Measurements from ENCODE around the gene UBXN6.

Gene UBXN6

DNA sequence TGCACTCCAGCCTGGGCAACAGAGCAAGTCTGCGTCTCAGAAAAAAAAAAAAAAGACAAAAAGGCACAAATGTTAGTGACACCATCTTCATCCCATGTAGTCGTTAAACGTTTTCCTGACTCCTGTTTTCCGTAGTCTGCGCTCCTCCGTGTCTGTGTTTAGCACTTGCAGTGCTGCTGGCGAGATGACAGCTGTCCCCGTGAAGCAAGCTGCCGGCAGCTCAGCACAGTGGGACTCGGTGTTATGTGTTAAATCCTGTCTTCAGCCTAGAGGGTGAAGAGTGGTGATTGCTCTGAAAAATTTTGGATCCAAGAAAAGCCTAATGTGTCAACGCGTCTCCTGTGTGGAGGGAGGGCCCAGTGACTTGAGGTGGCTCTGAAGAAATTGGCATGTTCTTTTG is 18.4 kb downstream of the UBXN6 start:
- DNase-seq (ENCODE audit: low read depth), result no peak

DNA sequence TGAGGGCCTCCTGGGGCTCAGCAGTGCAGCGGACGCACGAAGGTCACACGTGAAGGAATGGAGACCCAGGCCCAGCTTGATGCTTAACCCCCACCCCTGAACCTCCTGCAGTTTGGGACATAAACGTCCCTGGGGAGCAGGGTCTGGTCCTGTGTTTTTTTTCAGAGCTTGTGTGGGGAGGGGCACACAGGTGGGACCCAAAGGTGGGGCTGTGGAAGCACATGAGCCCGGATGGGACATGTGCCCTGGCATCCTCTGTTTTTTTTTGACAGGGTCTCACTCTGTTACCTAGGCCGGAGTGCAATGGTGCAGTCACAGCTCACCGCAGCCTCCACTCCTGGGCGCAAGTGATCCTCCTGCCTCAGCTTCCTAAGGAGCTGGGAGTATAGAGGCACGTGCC is 20.5 kb downstream of the UBXN6 start:
- no peak for DNase-seq (ENCODE audit: low read depth)

DNA sequence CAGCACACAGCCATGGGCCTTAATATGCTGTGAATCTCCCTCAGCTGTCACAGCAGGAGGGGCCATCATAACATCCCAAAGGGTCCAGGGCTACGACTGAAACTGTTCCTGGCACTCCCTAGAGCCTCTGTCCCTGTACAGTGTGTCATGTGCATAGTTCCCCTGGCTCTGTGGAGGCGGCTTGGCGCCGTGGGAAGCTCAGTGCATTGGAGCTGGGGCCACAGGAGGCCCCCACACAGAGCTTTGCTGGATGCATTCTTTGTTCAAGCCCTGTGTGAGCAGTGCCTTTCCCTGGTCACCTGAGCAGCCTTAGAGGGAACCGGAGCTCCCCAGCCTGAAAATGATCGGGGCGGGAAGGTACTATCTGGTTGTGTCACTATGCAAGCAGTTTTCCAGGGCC is 21.4 kb downstream of the UBXN6 start:
- DNase-seq (ENCODE audit: low read depth), result no peak

- DNase-seq (ENCODE audit: low read depth), result no peak
Measured at GRCh38 chr19:4434391-4434790, 23.2 kb downstream of the UBXN6 start.

DNA sequence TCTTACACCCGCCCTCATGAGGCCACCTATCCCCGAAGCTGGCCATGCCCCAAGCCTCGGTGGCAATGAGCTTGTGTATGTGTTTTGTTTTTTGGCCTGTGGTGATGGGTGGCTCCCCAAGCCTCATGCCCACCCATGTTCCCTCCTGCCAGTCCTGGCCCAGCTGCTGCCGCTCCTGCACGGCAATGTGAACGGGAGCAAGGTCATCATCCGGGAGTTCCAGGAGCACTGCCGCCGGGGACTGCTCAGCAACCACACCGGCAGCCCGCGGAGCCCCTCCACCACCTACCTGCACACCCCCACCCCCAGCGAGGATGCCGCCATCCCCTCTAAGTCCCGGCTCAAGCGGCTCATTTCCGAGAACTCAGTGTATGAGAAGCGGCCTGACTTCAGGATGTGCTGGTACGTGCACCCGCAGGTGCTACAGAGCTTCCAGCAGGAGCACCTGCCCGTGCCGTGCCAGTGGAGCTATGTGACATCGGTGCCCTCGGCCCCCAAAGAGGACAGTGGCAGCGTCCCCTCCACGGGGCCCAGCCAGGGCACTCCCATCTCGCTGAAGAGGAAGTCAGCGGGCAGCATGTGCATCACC is 24.6 kb downstream of the UBXN6 start:
- DNase-seq (ENCODE audit: low read depth), result no peak

DNA sequence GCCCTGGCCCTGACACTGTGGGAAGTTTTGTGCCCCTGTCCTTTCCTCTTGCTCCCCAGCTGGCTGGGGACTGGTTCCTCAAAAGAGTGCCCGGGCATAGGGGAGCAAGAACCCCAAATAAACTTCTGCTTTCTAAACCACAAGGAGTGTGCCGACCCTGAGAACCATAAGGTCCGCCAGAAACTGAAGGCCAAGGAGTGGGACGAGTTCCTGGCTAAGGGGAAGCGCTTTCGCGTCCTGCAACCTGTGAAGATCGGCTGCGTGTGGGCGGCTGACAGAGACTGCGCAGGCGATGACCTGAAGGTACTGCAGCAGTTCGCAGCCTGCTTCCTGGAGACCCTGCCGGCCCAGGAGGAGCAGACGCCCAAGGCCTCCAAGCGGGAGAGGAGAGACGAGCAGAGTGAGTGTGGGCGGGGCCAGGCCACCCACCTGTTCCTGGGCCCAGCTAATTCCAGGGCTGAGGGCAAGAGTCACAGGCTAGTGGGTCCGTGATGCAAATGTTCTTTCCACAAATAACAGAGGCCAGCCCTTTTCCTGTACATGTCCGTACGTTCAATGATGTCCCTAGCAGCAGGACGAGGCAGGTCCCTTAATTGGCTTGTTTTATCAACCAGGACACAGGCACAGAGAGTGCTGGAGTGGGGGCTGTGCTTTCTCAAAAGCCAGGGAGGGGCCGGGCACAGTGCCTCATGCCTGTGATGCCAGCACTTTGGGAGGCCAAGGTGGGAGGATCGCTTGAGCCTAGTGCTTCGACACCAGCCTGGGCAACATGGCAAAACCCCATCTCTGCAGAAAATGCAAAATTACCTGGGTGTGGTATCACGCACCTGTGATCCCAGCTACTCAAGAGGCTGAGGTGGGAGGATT is 25.6 kb downstream of the UBXN6 start:
- DNase-seq (ENCODE audit: low read depth), result no peak

- no peak for DNase-seq (ENCODE audit: low read depth)
Measured at GRCh38 chr19:4431296-4431695, 26.3 kb downstream of the UBXN6 start.

DNA sequence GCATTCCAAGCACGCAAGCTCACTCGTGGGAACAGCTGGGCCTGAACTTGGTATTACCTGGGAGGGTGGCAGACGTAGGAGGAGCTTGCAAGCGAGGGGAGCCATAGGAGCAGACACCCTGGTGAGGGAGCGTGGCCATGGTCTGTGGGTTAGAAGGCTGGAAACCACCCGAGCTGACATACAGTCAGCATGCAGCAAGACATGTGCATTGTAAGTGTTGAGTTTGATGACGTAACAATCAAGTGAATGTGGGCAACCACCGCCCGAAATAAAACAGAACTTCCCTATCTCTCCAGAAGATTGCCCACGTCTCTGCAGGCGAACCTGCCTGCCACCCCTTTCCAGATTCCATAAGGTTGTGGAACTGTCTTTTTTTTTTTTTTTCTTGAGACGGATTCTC is 26.8 kb downstream of the UBXN6 start:
- no peak for DNase-seq (ENCODE audit: low read depth)

DNA sequence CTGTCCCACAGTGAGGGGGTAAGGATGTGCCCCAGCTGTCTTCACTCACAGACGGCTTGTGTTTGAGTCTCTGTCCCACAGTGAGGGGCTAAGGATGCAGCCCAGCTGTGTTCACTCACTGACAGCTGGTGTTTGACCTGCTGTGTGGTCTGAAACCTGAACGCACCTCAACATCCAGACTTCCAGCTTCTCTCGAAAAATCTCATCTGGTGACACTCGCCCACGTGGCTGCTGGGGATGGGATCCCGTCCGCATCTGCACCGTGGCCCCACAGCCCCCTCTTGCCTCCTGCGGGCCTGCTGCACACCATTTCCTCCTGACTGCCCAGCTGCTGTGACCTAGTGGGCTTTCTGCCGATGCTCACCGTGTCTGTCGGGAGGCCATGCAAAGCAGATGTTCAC is 27.8 kb downstream of the UBXN6 start:
- DNase-seq (ENCODE audit: low read depth), result no peak

DNA sequence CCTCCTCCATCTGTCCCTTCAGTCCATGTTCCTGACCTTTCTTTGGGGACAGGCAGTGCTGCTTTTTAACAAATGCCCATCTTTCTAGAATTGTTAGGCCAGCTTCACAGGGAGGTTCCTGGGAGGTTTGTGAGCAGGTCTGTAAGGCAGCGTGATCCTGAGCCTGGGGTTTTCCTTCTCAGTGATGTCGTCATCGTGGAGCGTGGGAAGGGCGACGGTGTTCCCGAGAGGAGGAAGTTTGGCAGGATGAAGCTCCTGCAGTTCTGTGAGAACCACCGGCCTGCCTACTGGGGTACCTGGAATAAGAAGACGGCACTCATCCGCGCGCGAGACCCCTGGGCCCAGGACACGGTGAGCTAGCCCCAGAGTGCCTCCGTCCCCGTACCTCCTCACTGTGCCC is 28.3 kb downstream of the UBXN6 start:
- DNase-seq (ENCODE audit: low read depth), result no peak

GRCh38 chr19:4428326-4428975 is 29.1 kb downstream of the UBXN6 start:
- no peak for DNase-seq (ENCODE audit: low read depth)

- no peak for DNase-seq (ENCODE audit: low read depth)
Measured at GRCh38 chr19:4425537-4425936, 32.1 kb downstream of the UBXN6 start.

DNA sequence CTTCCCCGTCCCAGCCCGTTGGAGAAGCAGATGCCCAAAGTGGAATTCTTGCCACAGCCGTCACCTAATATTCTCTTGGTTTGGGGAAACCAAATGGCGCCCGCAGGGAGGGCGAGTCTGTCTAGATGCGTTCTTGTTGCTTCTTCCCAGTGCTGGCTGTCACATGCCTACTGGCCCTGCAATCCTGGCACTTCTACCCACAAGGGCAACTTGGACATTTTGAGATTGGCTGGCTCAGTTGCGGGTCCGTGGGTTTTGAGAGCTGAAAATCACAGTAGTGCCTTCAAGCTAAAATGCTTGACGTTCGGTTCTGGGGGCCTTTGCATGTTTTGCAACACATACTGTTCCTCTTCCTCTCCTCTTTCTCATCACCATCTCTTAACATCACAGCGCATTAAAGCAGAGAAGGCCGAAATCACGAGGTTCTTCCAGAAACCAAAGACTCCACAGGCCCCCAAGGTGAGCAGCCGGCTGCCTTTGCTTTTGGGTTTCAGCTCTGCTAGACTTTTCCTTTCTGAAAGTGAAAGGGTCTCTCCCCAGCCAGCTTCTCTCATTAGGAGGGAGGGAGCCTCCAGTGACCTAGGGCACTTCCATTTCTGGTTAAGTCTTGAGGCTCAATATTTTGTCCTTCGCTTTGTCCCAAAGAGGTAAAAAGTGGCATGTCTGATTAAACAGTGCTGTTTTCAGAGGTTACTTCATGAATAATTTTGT is 34.0 kb downstream of the UBXN6 start:
- no peak for DNase-seq (ENCODE audit: low read depth)

DNA sequence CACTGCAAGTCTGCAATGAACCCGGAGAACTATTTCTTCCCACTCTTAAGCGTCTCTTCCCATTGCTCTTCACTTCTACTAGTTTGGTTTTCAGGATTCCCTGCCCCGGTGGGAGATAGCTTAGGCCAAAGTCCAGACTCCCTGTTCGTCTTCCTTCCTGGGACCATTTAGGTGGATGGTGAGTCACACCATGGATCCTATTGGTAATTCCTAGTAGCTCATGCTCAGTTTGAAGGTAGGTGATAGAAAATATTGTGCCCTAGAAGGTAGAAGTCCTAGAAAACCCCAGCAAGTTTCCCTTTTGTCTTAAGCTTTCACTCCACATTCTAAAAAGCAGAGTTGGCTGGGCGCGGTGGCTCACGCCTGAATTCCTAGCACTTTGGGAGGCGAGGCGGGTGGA is 41.3 kb downstream of the UBXN6 start:
- DNase-seq (ENCODE audit: low read depth), result no peak

DNA sequence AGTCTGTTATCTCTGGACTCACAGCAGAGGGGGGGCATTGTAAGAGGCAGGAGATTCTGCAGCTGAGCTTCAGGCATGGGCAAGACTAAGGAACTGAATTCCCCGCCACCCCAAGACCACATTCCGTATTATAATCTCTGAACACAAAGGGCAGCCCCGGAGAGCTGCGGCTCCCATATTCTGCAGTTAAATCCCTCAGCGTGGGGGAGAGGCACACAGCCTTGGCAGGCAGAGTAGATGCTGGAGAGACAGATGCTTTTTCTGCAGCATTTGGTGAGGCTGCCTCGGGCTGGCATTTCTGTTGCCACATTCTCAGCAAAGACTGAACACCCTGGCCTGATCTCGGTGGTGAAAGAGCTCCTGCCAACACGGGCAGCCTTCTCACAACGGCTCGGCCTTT is 42.2 kb downstream of the UBXN6 start:
- DNase-seq (ENCODE audit: low read depth), result no peak

DNA sequence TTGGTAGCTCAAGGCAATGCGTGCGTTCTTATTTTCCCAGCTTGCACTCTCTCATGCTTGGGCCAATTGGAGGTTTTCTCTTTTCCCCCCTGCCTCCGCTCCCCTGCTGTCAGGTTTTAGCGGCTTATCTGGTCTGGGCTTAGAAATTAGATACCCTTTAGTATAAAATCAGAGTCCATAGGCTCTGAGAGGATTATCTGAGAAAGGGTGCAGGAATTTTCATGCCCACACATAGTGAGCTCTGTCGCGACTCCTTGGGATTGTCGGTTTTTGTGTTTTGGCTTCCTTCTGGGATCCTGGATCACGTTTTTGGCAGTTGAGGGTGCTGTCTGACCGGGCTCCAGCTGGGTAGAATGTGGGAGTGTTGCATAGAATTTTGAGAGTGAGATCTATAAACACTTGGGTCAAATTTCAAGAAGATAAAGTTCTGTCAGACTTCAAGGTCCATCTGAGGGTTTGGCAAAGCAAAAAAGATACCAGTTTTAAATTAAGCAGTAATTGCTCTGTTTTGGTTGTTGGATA is 42.7 kb downstream of the UBXN6 start:
- DNase-seq (ENCODE audit: low read depth), result no peak

- no peak for DNase-seq (ENCODE audit: low read depth)
Measured at GRCh38 chr19:4414144-4414799, 43.3 kb downstream of the UBXN6 start.

GRCh38 chr19:4413588-4413987 is 44.0 kb downstream of the UBXN6 start:
- DNase-seq (ENCODE audit: low read depth), result no peak

DNA sequence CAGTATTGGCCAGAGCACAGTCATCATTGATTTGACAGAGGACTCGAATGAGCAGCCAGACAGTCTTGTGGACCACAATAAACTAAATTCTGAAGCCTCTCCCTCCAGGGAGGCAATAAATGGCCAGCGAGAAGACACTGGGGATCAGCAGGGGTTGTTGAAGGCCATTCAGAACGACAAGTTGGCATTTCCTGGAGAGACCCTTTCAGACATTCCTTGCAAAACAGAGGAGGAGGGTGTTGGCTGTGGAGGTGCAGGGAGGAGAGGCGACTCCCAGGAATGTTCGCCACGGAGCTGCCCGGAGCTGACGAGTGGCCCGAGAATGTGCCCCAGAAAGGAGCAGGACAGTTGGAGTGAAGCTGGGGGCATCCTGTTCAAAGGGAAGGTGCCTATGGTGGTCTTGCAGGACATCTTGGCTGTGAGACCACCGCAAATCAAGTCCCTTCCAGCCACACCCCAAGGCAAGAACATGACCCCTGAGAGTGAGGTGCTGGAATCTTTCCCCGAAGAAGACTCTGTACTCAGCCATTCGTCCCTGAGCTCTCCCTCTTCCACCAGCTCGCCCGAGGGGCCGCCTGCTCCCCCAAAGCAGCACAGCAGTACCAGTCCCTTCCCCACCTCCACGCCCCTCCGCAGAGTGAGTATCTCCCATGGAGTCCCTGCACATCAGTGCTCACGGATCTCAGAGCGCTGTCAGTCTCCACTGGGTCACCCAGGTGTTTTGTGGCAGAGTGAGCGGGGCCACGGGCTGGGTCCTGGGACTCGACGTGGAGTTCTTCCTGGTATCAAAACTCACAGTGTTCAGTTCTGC is 48.3 kb downstream of the UBXN6 start:
- DNase-seq (ENCODE audit: low read depth), result no peak

DNA sequence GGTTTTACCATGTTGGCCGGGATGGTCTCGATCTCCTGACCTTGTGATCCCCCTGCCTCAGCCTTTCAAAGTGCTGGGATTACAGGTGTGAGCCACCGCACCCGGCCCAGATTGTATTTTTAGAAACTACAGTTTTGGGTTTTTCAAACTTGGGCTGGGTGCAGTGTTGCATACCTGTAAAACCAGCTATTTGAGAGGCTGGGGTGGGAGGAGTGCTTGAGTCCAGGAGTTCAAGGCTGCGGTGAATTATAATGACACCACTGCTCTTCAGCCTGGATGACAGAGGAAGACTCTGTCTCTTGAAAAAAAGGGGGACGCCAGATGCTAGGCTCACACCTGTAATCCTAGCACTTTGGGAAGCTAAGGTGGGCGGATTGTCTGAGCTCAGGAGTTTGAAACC is 51.0 kb downstream of the UBXN6 start:
- DNase-seq (ENCODE audit: low read depth), result no peak

GRCh38 chr19:4405977-4406376 is 51.6 kb downstream of the UBXN6 start:
- no peak for DNase-seq (ENCODE audit: low read depth)

Data from activated T-cell treated with anti-CD3 and anti-CD28 coated beads for 1 hour (primary cell).